Stimulated activated CD4-positive, alpha-beta T cell treated with anti-CD3 and anti-CD28 coated beads, TNF-alpha, amount 100 ng/mL, for 4 hours (primary cell): ENCODE measurements around the gene GATAD2B.
A peak's percentile ranks its signal among the peaks of the same experiment; 100 is the strongest.
"Not testable (repeated sequence)": the region's sequence is repeated elsewhere in the genome, so short reads cannot be mapped to it uniquely, and the experiment has no call there.

Experiments
- DNase-seq, 3 experiments: peaks; one replicate each; pipeline ENCODE4 v3.0.0-alpha.2; 2020; ENCODE audit warnings: low read depth in 3 of 3

The GATAD2B gene

DNA sequence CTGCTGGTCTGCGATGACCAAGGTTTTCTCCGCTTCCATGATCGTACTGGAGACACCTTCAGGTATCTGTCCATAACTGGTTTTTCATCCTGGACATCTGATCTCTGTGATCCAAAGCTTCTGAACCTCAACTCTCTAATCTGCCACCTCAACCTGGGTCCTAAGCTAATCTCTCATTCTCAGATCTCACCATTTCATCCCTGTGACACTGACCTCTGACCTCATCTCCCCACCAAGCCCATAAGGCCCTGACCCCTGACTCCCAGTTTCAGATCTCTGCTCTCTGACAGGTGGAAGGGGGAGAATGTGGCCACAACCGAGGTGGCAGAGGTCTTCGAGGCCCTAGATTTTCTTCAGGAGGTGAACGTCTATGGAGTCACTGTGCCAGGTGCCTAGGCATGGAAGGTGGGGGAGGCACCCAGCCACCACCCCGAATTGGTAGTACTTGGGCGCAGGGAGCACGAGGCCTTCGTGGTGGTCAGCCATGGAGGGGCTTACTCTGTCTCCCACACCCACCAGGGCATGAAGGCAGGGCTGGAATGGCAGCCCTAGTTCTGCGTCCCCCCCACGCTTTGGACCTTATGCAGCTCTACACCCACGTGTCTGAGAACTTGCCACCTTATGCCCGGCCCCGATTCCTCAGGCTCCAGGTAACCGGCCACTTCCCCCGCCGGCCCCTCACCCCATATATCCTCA lies 143.8 kb downstream of the GATAD2B start:
- no peak for DNase-seq

DNA sequence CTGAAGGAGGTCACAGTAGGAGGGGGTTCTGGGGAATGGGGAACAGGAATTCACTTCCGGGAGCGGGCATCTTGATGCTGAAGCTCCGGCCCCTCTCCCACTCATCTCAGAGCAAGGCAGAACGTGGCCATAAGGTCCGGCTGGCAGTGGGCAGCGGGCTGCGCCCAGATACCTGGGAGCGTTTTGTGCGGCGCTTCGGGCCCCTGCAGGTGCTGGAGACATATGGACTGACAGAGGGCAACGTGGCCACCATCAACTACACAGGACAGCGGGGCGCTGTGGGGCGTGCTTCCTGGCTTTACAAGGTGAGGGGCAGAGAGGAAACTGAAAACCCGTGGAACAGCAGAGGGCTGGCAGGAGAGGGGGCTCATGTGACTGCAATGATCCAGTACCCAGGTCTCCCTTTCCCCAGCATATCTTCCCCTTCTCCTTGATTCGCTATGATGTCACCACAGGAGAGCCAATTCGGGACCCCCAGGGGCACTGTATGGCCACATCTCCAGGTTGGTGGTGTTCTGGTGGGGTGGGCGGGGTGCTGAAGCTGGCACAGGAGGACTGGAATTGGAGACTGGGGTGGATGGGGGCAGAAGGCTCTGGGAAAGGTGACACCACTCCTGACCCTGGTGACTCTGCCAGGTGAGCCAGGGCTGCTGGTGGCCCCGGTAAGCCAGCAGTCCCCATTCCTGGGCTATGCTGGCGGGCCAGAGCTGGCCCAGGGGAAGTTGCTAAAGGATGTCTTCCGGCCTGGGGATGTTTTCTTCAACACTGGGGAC lies 144.5 kb downstream of the GATAD2B start:
- no peak for DNase-seq

DNA sequence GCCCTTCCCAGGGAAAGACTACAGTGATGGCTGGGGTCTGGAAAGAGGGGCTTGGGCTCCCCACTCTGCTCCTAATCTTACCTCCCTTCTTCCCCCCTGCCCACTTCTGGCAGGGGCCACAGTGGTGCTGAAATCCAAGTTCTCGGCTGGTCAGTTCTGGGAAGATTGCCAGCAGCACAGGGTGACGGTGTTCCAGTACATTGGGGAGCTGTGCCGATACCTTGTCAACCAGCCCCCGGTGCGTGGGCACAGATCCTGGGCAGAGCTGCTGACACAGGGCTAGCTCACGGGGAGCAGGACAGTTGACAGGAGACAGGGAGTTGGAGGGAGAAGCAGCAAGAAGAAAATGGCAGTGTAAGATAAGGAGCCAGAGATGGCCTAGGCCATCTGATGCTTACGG lies 145.1 kb downstream of the GATAD2B start:
- DNase-seq = no peak

DNA sequence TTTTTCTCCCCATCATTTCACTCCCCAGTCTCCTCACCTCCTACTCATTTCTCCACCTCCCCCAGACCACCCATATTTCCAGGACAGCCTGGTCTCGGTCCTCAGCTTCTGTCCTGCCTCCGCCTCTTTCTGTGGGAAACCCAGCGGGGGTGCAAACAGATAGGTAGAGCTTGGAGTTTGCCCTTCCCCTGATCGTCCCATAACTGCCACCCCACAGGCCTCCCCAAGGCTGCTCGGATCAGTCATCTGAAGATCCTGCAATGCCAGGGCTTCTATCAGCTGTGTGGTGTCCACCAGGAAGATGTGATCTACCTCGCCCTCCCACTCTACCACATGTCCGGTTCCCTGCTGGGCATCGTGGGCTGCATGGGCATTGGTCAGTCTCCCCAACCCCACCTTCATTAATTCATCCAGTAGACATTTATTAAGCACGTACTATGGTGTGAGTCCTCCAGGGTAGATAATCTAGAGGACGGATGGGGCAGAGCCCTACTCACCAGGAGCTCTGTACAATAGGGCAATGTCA lies 145.9 kb downstream of the GATAD2B start:
- no peak for DNase-seq

DNA sequence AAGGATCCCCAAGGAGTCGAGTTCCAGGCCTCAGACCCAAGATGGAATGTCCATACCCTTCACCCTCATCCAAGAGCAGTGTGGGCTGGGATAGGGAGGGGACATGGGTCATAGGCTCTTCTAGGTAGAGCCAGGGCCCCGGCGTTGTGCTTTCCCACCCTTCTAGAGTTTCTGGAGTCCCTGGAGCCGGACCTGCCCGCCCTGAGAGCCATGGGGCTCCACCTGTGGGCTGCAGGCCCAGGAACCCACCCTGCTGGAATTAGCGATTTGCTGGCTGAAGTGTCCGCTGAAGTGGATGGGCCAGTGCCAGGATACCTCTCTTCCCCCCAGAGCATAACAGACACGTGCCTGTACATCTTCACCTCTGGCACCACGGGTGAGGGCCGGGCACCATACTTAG lies 146.4 kb downstream of the GATAD2B start:
- DNase-seq = no peak

DNA sequence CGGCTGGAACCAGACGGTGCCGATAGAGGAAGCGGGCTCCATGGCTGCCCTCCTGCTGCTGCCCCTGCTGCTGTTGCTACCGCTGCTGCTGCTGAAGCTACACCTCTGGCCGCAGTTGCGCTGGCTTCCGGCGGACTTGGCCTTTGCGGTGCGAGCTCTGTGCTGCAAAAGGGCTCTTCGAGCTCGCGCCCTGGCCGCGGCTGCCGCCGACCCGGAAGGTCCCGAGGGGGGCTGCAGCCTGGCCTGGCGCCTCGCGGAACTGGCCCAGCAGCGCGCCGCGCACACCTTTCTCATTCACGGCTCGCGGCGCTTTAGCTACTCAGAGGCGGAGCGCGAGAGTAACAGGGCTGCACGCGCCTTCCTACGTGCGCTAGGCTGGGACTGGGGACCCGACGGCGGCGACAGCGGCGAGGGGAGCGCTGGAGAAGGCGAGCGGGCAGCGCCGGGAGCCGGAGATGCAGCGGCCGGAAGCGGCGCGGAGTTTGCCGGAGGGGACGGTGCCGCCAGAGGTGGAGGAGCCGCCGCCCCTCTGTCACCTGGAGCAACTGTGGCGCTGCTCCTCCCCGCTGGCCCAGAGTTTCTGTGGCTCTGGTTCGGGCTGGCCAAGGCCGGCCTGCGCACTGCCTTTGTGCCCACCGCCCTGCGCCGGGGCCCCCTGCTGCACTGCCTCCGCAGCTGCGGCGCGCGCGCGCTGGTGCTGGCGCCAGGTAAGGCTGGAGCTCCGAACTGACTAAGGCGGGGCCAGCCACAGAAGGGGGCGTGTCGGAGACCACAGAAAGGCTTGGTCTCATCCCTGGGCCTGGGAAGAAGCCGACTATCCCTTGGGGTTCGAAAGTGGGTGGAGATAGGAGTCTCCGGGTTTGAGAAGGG lies 147.1 kb downstream of the GATAD2B start:
- peak; percentile 22 to 47 (median 43) for DNase-seq

DNA sequence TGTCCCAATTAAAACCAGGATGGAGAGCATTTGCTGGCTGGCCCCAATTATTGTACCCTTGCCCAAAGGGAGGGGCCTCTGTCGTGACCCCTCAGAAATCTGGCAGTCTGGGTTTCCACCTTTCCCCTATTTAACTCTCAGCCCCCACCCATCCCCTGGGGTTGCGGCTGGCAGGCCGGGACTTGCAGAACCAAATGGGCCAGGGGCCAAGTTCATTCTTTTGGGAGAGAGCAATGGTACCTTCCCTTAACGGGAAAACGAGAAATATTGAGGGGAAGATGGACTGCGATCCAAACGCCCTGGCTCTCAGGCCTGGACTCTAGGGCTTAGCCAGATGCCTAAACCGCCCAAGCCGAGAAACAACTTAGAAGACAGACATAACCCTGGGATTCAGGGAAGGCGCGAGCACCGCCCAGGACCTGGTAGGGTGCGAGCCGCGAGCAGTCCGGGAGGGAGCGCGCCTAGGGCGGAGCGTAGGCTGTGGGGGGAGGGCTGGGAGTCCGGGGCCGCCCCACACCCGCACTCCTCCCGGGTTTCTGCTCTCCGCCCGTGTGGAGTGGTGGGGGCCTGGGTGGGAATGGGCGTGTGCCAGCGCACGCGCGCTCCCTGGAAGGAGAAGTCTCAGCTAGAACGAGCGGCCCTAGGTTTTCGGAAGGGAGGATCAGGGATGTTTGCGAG lies 147.9 kb downstream of the GATAD2B start, which contains the start of gene SLC27A3:
SLC27A3 (plus strand) TSS at position 628 of the 678 bp plus-strand sequence. CDS start 91 bp downstream, outside the sequence.
- no peak for DNase-seq

DNA sequence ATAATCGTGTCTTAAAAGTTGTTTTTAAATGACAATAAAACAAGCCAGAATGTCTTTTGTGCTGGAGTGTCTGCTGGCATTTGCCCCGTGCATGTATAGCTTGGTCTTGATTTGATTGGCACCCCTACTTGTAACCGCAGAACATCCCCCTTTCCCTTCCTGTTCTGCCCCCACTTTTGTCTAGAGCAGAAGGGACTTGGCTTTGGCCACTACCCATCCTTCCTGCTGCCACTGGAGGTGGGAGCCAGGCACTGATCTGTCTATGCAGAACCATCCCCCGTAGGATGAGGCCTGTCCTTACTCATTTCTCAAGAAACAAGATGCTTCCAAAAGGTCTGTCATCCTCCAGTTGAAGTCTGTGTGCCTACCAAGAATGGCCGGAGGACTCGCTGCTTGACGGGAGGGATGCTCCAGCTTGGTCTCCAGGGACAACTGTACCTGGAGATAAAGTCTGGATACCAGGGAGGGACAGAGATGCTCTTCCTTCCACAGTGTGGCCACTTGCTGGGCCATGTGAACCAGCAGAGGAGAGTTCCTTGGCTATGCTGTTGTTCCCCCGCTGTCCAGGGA lies 148.7 kb downstream of the GATAD2B start:
- DNase-seq = no peak

DNA sequence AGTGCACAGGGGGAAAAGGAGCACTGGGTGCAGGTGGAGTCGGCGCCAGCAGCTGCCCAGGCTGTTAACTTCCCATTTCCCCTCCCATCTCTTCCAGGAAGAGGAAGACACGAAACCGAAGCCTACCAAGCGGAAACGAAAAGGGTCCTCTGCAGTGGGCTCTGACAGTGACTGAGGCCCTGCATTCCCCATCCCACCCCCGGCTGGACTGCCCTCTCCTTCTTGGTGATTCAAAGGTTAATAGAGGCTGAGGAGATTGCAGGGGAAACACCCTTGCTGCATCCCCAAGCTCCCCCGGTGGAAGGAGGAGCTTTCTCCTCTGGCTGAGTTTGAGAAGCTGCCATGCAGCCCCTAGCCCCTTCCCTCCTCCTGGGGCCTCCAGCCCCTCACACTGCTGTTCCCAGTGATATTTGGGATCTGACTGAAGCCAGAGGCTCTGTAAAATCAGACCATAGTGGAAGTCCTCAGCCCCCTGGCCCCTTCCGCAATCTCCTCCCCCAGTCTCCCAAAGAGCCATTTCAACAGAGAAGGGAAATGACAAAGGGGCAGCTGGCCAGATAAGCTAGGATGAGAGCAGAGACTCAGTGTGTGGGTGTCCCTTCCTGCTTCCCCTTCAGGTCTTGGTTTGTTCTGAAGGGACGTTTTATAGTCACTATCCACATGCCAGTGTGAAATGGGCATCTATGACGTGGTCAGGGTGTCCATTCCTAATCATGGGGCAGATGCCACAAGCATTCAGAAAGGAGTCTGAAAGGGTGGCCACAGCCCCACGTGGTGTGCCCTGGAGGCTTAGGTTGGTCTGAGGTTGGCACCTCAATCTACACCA lies 149.5 kb downstream of the GATAD2B start:
- no peak for DNase-seq

DNA sequence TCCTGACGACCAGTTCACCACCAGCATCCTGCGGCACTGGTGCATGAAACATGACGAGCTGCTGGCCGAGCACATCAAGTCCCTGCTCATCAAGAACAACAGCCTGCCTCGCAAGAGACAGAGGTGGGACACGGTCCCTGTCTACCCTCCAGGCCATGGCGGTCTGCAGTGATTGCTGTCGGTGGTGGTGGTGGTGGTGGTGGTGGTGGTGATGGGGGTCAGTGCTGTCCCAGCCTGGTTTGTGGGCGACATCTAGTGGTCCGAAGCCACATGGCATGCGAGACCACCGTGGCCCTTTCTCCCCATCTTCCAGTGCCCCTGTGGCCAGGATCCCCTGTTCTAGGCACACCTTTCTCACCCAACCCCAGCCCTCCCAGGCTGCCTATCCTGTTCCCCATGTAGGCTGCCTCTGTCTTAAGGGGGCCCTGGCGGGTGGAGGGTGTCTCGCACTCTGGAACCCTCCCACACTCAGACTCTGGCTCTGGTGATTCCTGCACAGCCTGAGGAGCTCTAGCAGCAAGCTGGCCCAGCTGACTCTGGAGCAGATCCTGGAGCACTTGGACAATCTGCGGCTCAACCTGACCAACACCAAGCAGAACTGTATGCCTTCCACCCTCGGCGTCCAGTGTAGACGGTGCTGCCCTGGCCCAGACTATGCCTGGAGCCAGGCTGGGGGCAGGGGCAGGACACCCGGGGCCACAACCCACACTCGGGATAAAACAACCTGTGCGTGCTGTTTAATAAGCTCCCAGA lies 150.8 kb downstream of the GATAD2B start:
- no peak for DNase-seq

DNA sequence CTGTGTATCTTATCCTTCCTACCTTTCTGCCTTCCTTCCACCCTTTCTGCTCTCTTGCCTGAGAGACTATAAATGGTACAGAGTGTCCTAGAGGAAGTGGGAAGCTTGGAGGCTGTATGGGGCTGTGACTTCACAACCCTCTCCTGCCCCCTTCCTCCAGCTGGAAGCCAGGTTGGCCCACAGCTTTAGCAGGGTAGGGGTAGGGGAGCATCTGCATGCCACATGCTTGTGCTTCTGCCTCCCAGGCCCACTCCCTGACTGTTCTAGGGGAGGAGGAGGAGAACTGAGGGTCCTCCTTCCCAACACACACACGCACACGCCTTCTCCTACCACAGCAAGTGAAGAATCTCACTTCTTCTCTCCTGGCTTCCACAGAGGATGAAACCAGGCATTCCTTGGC lies 151.5 kb downstream of the GATAD2B start:
- DNase-seq = no peak

DNA sequence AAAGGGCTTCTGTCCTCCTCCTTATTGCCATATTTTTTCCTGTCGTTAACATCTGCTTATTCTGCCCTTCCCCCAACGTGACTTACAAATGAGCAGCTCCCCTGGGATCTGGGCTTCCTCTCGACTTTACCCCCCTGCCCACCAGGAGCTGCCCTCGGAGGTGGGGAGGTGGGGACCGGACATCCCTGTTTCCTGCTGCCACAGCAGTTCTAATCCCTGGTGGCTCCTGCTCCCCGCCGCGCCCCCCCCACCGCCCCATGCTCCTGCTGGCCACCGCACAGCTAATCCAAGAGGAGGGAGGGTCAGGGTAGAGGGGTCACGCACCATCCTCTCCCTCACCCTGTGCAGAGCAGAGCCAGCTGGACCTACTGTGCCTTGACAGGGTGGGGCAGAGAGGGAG lies 152.0 kb downstream of the GATAD2B start:
- no peak for DNase-seq

DNA sequence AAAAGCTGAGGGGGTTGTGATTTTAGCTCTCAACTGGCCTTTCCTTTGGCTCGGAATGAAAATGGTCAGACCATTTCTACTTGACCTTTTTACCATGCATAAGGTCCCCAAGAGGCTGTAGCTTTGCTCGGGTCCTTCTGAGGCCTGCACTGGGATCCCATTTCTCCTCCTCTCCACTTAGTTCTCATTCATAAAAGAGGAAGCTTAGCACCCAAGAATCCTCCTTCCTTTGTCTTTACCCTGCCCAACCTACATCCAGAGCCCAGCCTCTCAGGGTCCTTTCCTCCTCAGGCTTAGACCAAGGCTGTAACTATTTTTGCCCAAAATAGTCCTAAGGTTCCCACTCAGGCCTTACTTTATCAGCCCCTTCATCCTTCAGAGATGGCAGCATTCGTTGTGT lies 153.6 kb downstream of the GATAD2B start:
- DNase-seq = no peak

DNA sequence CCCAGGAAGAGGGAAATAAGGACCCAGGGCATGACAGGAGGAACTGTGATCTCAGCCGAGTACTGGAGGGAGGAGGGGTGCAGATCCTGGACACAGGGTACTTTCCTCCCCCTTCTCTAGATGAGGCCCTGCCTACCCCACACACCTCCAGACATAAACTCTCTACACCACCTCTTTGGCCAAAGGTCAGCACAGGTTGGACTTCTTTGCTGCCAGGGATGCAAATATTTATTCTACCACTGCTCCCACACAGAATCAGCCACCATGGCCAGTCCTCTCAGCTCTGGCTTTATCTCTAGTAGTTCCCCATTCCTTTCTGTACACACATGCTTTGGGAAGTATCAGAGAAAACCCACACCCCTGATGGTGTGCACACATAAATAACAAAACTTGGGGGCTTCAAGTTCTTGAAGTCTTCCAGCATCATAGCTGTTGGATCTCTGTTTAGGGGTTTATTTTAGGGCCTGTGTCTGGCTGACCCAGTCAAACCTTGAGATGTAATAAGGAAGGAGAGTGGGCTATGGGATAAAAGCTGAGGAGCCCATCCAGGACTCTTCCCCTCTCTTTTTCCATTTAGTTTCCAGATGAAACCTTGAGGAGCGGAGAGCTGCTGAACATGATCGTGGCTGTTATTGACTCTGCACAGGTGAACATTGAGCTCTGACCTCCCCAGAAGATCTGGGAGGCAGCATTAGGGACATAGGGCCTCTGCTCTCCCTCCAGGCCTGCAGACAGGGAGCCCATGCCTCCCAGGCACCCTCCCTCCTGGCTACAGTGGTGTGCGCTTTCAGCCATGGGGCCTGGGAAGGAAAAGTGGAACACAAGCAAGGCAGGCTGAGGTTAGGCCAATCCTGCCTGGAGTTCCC lies 154.2 kb downstream of the GATAD2B start:
- DNase-seq = no peak

DNA sequence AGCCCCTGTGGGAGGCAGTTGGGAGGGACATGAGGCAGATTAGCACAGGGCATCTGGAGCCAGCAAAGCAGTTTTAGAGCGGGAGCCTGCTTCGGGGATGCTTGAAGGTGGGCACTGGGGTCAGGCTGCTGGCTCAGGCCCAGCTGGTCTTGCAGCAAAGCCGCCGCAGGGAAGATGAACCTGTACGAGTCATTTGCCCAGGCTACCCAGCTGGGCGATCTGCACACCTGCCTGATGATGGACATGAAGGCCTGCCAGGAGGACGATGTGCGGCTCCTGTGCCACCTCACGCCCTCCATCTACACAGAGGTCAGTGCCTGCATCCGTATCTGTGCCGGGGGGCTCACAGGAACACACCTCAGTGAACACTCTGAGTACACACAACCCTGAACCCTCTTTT lies 155.3 kb downstream of the GATAD2B start:
- DNase-seq = no peak

DNA sequence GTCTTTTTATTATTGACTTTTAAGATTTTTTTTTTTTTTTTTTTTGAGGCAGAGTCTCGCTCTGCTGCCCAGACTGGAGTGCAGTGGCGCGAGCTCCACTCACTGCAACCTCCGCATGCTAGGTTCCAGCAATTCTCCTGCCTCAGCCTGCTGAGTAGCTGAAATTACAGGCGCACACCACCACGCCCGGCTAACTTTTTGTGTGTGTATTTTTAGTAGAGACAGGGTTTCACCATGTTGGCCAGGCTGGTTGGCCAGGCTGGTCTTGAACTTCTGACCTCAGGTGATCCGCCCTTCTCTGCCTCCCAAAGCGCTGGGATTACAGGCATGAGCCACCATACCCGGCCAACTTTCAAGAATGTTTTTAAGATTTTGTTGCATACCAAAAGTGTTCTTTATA lies 156.1 kb downstream of the GATAD2B start:
- not testable (repeated sequence) for DNase-seq

DNA sequence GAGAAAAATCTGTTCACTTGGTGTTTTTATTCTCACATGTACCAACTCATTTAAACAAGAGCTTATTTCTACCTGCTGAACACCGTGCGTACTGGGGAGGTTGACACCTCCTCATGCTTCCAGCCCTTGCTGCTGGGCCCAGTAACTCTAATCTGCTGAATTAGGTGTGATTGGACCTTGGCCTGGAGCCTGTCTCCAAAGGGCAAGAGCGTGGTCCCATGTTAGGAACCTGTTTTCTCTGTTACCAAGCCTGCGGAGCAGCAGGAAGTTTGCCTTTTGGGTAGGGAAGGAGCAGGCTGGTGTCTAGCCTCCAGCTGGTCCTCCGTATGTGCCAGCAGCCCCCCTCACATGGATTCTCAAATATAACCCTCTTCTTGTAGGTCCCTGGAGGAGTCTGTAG lies 158.5 kb downstream of the GATAD2B start:
- DNase-seq = no peak
